ENCODE measurements around the gene F2RL1. TPM values are rescaled to one million over a fixed set of nuclear protein-coding genes. Genes with fewer than 3 reads are reported as not detected.
"Not testable (repeated sequence)": the region's sequence is repeated elsewhere in the genome, so short reads cannot be mapped to it uniquely, and the experiment has no call there.

F2RL1 gene
- total and polyA plus RNA-seq, 2 experiments from 2014 or later = 15.3 to 32.1 TPM

- no peak for TF ChIP-seq CTCF (conservative IDR thresholded peaks at IDR 0.05; ENCODE audit: low read depth in 2 of 2)
- TF ChIP-seq ZNF462 (CRISPR knock-in tag; IDR thresholded peaks at IDR 0.05) = no peak
- no peak for TF ChIP-seq REST (IDR thresholded peaks at IDR 0.05; ENCODE audit: unreplicated experiment)
- no peak for TF ChIP-seq JUNB (IDR thresholded peaks at IDR 0.05; ENCODE audit: unreplicated experiment)
- TF ChIP-seq ETS1 (IDR thresholded peaks at IDR 0.05) = no peak
- TF ChIP-seq ZNF114 (CRISPR knock-in tag; IDR thresholded peaks at IDR 0.05) = no peak
- no peak for TF ChIP-seq POLR2AphosphoS5 (IDR thresholded peaks at IDR 0.05; ENCODE audit: low read depth)
- no peak for TF ChIP-seq EZH2 (IDR thresholded peaks at IDR 0.05; ENCODE audit: low read depth, unreplicated experiment)
- no peak for TF ChIP-seq ZNF331 (CRISPR knock-in tag; IDR thresholded peaks at IDR 0.05; ENCODE audit: low read depth)
- no peak for TF ChIP-seq EZH2phosphoT487 (IDR thresholded peaks at IDR 0.05; ENCODE audit: unreplicated experiment)
- no peak for TF ChIP-seq CREB1 (CRISPR knock-in tag; IDR thresholded peaks at IDR 0.05; ENCODE audit: low read depth)
- H3K36me3 ChIP-seq (ENCODE audit: insufficient read depth) = peaks cover 3% of the 10 kb centered on the region; the same call in 1 of the 2 replicates
- H3K27me3 ChIP-seq (ENCODE audit: insufficient read depth) = no peaks in the 10 kb centered on the region
- ATAC-seq (no peak), DNase-seq (ENCODE audit: low spot score) (no peak)
- H3K27ac ChIP-seq (ENCODE audit: low read depth) = no peak overlapping the region
- H3K4me3 Mint-ChIP-seq = no peak overlapping the region
- no peaks in the 10 kb centered on the region for H3K79me2 ChIP-seq (replicated peaks; ENCODE audit: insufficient read depth)
- no peaks in the 10 kb centered on the region for H3K9me2 ChIP-seq (ENCODE audit: insufficient read depth)
- H3K27ac Mint-ChIP-seq = no peak overlapping the region
- H3K36me3 Mint-ChIP-seq (ENCODE audit: low read depth) = peaks cover 25% of the 10 kb centered on the region
- H3K4me1 Mint-ChIP-seq = peaks cover 3% of the 10 kb centered on the region; the same call in 1 of the 3 replicates
- H2AFZ ChIP-seq = no peak overlapping the region
- no peaks in the 10 kb centered on the region for H3K4me1 ChIP-seq (ENCODE audit: insufficient read depth)
- peaks cover 11% of the 10 kb centered on the region for H3K27me3 Mint-ChIP-seq (ENCODE audit: insufficient read depth, low read depth, poor library complexity)
- no peak overlapping the region for H3K4me2 ChIP-seq
- H4K20me1 ChIP-seq (replicated peaks; ENCODE audit: insufficient read depth) = no peaks in the 10 kb centered on the region
- peaks cover 38% of the 10 kb centered on the region for H3K9me3 Mint-ChIP-seq
- H3K4me3 ChIP-seq = no peak overlapping the region
- no peaks in the 10 kb centered on the region for H3F3A ChIP-seq (replicated peaks; ENCODE audit: low read depth)
Observed at GRCh38 chr5:76855961-76856360, 37.1 kb downstream of the F2RL1 start.

GRCh38 chr5:76856800-76857199 lies 38.0 kb downstream of the F2RL1 start:
- Mint-ChIP-seq H3K27me3 (ENCODE audit: insufficient read depth, low read depth, poor library complexity) (peaks cover 11% of the 10 kb centered on the region), H3K36me3 (ENCODE audit: low read depth) (peaks cover 25% of the 10 kb centered on the region), H3K9me3 (peaks cover 38% of the 10 kb centered on the region)
- H3K4me1 Mint-ChIP-seq; DNase-seq (ENCODE audit: low spot score); H3K27ac ChIP-seq (ENCODE audit: low read depth); H3F3A ChIP-seq (replicated peaks; ENCODE audit: low read depth); H3K79me2 ChIP-seq (replicated peaks; ENCODE audit: insufficient read depth); H3K4me1 ChIP-seq (ENCODE audit: insufficient read depth); H3K27me3 ChIP-seq (ENCODE audit: insufficient read depth); H4K20me1 ChIP-seq (replicated peaks; ENCODE audit: insufficient read depth); H3K4me3 Mint-ChIP-seq; H3K36me3 ChIP-seq (ENCODE audit: insufficient read depth); H3K27ac Mint-ChIP-seq; H3K4me2 ChIP-seq; H2AFZ ChIP-seq; ATAC-seq; H3K4me3 ChIP-seq; H3K9me2 ChIP-seq (ENCODE audit: insufficient read depth): not testable (repeated sequence)
